Neural progenitor cell (in vitro differentiated cells): ENCODE results near the gene GIPC2.

Experiments used
- EZH2 ChIP-seq: fragments of 200-600 bp; sonication (generic); IDR thresholded peaks from 2 replicates; pipeline ENCODE4 v1.6.1; 2017; ENCODE audit warnings: antibody characterized with exemption, mild to moderate bottlenecking, moderate library complexity
- EZH2phosphoT487 ChIP-seq: fragments of 200-600 bp; sonication (generic); IDR thresholded peaks from 2 replicates; pipeline ENCODE4 v1.6.1; 2017; ENCODE audit warnings: antibody characterized with exemption
- TF ChIP-seq, protein P1 (sequence below): fragments of 200-600 bp; sonication (generic); IDR thresholded peaks from 2 replicates; pipeline ENCODE4 v1.5.1; 2017; ENCODE audit warnings: antibody characterized with exemption, mild to moderate bottlenecking

DNA sequence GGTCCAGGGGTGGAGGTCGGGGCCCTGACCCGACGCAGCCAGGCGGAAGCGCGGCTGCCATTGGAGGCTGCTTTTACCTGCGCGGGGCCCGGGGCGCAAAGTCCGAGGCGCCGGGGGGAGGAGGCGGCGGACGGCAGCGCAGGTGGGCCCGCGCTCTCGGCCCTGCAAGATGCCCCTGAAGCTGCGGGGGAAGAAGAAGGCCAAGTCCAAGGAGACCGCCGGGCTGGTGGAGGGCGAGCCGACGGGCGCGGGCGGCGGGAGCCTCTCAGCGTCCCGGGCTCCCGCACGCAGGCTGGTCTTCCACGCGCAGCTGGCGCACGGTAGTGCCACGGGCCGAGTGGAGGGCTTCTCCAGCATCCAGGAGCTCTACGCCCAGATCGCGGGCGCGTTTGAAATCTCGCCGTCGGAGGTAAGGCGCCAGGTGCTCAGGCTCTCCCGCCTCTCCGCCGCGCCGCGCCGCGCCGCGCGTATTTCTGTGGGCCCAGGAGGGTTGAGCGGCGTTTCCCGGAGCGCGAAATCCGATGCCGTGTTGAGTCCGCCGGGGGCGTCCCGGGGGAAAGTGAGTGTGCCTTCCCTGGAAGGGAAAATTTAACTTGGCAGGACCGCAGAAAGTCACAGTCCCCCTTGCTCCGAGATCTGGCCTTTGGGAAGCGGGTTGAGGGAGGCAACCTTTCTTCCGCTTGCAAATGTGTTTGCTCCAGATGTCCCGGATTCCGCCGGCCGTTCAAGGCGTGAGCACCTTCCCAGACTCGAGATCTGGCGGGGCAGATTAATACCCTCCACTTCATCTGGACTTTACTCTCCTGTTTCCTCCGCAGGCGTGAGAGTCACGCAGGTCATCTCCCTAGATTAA is at the start of gene GIPC2:
- TF ChIP-seq EZH2, result peak; percentile 97
- TF ChIP-seq, protein P1, sequence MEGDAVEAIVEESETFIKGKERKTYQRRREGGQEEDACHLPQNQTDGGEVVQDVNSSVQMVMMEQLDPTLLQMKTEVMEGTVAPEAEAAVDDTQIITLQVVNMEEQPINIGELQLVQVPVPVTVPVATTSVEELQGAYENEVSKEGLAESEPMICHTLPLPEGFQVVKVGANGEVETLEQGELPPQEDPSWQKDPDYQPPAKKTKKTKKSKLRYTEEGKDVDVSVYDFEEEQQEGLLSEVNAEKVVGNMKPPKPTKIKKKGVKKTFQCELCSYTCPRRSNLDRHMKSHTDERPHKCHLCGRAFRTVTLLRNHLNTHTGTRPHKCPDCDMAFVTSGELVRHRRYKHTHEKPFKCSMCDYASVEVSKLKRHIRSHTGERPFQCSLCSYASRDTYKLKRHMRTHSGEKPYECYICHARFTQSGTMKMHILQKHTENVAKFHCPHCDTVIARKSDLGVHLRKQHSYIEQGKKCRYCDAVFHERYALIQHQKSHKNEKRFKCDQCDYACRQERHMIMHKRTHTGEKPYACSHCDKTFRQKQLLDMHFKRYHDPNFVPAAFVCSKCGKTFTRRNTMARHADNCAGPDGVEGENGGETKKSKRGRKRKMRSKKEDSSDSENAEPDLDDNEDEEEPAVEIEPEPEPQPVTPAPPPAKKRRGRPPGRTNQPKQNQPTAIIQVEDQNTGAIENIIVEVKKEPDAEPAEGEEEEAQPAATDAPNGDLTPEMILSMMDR, result no peak
- peak; percentile 88 for TF ChIP-seq EZH2phosphoT487
